B cell (primary cell): Measurements from ENCODE around the gene TTL.

Experiments
- CTCF ChIP-seq: fragments of 200-600 bp; IDR thresholded peaks from one replicate; pipeline ENCODE4 v1.8.0; 2022; ENCODE audit warnings: antibody characterized with exemption, mild to moderate bottlenecking
- EZH2 ChIP-seq: IDR thresholded peaks from 2 replicates; pipeline ENCODE4 v1.6.1; 2012; ENCODE audit warnings: borderline replicate concordance, low read depth, mild to moderate bottlenecking, moderate library complexity, low read length; ENCODE audit not compliant: insufficient read depth, poor library complexity, severe bottlenecking

GRCh38 chr2:112542984-112543661 is 61.2 kb downstream of the TTL start:
- TF ChIP-seq EZH2 (no peak), CTCF (no peak)
